ENCODE results near the gene ATXN7L1. TPM values are rescaled to one million over a fixed set of nuclear protein-coding genes. Genes with fewer than 3 reads are reported as not detected.

The ATXN7L1 gene
- total RNA-seq, 1 experiment from 2014 or later: 38.5 TPM

DNA sequence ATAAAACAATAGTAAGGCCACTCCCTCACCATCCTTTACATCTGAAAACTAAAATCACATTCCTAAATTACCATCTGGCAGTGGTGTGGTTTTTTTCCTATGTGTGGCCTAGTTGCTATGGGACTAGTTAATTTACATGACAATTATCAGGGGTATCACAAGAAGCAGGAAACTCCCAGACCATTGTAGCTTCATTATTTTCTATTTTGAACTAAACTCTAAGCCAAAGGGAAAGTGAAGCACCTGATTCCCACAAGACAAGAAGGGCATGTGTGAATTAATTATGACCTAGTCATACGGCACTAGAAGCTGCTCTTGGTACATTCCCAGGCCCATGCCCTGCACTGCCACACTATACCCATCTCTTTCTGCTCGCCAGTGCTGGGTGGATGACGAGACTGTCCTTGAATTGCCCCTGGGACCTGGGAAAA lies 103.4 kb downstream of the ATXN7L1 start:
- Mint-ChIP-seq H3K4me3 (peak overlapping the region; percentile 37; the same call in 1 of the 2 replicates), H3K27ac (peak overlapping the region; percentile 99), H3K4me1 (peaks cover 91% of the 10 kb centered on the region), H3K27me3 (ENCODE audit: low read depth) (no peaks in the 10 kb centered on the region), H3K9me3 (no peaks in the 10 kb centered on the region), H3K36me3 (no peaks in the 10 kb centered on the region)
- ChIA-PET POLR2A (no interaction called here), CTCF (interaction anchor here (0.7 to 1.9 kb wide), 4 partner anchors 8 to 218 kb away, joined by 3 to 8 read pairs (median 4); no protein-coding TSS in a partner anchor)
- 0 out of 2 replicates have a peak, but pooled peaks have one; percentile 23 for TF ChIP-seq ETV6 (CRISPR knock-in tag; IDR thresholded peaks at IDR 0.05)
- TF ChIP-seq, protein P1, sequence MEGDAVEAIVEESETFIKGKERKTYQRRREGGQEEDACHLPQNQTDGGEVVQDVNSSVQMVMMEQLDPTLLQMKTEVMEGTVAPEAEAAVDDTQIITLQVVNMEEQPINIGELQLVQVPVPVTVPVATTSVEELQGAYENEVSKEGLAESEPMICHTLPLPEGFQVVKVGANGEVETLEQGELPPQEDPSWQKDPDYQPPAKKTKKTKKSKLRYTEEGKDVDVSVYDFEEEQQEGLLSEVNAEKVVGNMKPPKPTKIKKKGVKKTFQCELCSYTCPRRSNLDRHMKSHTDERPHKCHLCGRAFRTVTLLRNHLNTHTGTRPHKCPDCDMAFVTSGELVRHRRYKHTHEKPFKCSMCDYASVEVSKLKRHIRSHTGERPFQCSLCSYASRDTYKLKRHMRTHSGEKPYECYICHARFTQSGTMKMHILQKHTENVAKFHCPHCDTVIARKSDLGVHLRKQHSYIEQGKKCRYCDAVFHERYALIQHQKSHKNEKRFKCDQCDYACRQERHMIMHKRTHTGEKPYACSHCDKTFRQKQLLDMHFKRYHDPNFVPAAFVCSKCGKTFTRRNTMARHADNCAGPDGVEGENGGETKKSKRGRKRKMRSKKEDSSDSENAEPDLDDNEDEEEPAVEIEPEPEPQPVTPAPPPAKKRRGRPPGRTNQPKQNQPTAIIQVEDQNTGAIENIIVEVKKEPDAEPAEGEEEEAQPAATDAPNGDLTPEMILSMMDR (IDR thresholded peaks at IDR 0.05): no peak
- ATAC-seq: peak; percentile 40
- DNase-seq (ENCODE audit: low spot score): no peak

DNA sequence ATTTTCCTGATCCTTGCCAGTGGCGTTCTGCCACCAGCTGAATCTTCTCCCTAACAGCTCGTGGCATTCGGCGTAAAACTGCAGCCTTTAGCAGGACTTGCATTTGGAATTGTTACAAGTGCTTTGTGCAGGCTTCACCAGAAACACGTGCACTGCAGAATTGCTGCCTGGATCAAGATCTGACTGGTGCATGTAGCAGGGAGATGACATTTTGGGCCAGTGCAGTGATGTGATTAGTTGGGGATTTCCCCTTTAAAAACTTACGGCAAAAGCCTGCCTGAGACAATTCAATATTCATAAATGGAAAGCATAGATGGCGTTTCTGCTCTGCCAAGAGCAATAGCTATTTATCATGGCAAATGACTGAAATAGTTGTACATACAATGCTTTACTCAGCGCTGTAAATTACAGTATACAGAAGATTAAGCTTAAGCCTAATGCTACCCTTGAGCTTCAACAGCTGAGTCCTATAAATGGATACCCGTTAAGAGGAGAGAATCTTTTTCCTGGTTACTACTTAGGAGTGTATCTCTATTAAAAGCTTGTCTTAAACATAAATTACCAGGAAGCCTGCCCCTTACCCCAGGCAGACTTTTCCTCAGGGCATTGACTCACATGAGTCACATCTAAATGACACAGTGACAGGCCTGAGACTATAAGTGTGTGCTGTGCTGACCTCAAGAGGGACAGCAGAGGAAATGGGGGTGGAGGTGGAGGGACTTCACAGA lies 106.3 kb downstream of the ATXN7L1 start:
- Mint-ChIP-seq H3K9me3 (no peaks in the 10 kb centered on the region), H3K4me3 (no peak overlapping the region), H3K36me3 (no peaks in the 10 kb centered on the region), H3K4me1 (peaks cover 90% of the 10 kb centered on the region), H3K27me3 (ENCODE audit: low read depth) (no peaks in the 10 kb centered on the region), H3K27ac (no peak overlapping the region)
- DNase-seq (ENCODE audit: low spot score) (no peak), ATAC-seq (no peak)
- TF ChIP-seq FOXP1 (CRISPR knock-in tag; IDR thresholded peaks at IDR 0.05; ENCODE audit: borderline replicate concordance): no peak
- TF ChIP-seq, protein P2, sequence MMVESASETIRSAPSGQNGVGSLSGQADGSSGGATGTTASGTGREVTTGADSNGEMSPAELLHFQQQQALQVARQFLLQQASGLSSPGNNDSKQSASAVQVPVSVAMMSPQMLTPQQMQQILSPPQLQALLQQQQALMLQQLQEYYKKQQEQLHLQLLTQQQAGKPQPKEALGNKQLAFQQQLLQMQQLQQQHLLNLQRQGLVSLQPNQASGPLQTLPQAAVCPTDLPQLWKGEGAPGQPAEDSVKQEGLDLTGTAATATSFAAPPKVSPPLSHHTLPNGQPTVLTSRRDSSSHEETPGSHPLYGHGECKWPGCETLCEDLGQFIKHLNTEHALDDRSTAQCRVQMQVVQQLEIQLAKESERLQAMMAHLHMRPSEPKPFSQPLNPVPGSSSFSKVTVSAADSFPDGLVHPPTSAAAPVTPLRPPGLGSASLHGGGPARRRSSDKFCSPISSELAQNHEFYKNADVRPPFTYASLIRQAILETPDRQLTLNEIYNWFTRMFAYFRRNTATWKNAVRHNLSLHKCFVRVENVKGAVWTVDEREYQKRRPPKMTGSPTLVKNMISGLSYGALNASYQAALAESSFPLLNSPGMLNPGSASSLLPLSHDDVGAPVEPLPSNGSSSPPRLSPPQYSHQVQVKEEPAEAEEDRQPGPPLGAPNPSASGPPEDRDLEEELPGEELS (CRISPR knock-in tag; IDR thresholded peaks at IDR 0.05): no peak
- no peak for TF ChIP-seq NR3C1 (CRISPR knock-in tag; conservative IDR thresholded peaks at IDR 0.05; ENCODE audit: low read depth)
- TF ChIP-seq, protein P3, sequence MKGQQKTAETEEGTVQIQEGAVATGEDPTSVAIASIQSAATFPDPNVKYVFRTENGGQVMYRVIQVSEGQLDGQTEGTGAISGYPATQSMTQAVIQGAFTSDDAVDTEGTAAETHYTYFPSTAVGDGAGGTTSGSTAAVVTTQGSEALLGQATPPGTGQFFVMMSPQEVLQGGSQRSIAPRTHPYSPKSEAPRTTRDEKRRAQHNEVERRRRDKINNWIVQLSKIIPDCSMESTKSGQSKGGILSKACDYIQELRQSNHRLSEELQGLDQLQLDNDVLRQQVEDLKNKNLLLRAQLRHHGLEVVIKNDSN (CRISPR knock-in tag; IDR thresholded peaks at IDR 0.05): no peak
- TF ChIP-seq TEAD1 (CRISPR knock-in tag; IDR thresholded peaks at IDR 0.05): no peak
- TF ChIP-seq ZNF232 (CRISPR knock-in tag; IDR thresholded peaks at IDR 0.05): no peak
- TF ChIP-seq IRF2 (CRISPR knock-in tag; IDR thresholded peaks at IDR 0.05; ENCODE audit: borderline replicate concordance, low read depth): no peak
- TF ChIP-seq, protein P4, sequence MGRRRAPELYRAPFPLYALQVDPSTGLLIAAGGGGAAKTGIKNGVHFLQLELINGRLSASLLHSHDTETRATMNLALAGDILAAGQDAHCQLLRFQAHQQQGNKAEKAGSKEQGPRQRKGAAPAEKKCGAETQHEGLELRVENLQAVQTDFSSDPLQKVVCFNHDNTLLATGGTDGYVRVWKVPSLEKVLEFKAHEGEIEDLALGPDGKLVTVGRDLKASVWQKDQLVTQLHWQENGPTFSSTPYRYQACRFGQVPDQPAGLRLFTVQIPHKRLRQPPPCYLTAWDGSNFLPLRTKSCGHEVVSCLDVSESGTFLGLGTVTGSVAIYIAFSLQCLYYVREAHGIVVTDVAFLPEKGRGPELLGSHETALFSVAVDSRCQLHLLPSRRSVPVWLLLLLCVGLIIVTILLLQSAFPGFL (CRISPR knock-in tag; IDR thresholded peaks at IDR 0.05; ENCODE audit: borderline replicate concordance): no peak
- no peak for TF ChIP-seq ZNF416 (CRISPR knock-in tag; IDR thresholded peaks at IDR 0.05)
- TF ChIP-seq CBFB (CRISPR knock-in tag; IDR thresholded peaks at IDR 0.05; ENCODE audit: low read depth): no peak
- TF ChIP-seq ZNF219 (CRISPR knock-in tag; IDR thresholded peaks at IDR 0.05; ENCODE audit: borderline replicate concordance): no peak
- TF ChIP-seq, protein P5, sequence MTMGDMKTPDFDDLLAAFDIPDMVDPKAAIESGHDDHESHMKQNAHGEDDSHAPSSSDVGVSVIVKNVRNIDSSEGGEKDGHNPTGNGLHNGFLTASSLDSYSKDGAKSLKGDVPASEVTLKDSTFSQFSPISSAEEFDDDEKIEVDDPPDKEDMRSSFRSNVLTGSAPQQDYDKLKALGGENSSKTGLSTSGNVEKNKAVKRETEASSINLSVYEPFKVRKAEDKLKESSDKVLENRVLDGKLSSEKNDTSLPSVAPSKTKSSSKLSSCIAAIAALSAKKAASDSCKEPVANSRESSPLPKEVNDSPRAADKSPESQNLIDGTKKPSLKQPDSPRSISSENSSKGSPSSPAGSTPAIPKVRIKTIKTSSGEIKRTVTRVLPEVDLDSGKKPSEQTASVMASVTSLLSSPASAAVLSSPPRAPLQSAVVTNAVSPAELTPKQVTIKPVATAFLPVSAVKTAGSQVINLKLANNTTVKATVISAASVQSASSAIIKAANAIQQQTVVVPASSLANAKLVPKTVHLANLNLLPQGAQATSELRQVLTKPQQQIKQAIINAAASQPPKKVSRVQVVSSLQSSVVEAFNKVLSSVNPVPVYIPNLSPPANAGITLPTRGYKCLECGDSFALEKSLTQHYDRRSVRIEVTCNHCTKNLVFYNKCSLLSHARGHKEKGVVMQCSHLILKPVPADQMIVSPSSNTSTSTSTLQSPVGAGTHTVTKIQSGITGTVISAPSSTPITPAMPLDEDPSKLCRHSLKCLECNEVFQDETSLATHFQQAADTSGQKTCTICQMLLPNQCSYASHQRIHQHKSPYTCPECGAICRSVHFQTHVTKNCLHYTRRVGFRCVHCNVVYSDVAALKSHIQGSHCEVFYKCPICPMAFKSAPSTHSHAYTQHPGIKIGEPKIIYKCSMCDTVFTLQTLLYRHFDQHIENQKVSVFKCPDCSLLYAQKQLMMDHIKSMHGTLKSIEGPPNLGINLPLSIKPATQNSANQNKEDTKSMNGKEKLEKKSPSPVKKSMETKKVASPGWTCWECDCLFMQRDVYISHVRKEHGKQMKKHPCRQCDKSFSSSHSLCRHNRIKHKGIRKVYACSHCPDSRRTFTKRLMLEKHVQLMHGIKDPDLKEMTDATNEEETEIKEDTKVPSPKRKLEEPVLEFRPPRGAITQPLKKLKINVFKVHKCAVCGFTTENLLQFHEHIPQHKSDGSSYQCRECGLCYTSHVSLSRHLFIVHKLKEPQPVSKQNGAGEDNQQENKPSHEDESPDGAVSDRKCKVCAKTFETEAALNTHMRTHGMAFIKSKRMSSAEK (CRISPR knock-in tag; IDR thresholded peaks at IDR 0.05; ENCODE audit: borderline replicate concordance): no peak
- no peak for TF ChIP-seq PRRX2 (CRISPR knock-in tag; IDR thresholded peaks at IDR 0.05)
- no peak for TF ChIP-seq FOXJ3 (CRISPR knock-in tag; IDR thresholded peaks at IDR 0.05; ENCODE audit: borderline replicate concordance)
- TF ChIP-seq, protein P6, sequence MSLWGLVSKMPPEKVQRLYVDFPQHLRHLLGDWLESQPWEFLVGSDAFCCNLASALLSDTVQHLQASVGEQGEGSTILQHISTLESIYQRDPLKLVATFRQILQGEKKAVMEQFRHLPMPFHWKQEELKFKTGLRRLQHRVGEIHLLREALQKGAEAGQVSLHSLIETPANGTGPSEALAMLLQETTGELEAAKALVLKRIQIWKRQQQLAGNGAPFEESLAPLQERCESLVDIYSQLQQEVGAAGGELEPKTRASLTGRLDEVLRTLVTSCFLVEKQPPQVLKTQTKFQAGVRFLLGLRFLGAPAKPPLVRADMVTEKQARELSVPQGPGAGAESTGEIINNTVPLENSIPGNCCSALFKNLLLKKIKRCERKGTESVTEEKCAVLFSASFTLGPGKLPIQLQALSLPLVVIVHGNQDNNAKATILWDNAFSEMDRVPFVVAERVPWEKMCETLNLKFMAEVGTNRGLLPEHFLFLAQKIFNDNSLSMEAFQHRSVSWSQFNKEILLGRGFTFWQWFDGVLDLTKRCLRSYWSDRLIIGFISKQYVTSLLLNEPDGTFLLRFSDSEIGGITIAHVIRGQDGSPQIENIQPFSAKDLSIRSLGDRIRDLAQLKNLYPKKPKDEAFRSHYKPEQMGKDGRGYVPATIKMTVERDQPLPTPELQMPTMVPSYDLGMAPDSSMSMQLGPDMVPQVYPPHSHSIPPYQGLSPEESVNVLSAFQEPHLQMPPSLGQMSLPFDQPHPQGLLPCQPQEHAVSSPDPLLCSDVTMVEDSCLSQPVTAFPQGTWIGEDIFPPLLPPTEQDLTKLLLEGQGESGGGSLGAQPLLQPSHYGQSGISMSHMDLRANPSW (CRISPR knock-in tag; conservative IDR thresholded peaks at IDR 0.05; ENCODE audit: low read depth): no peak
- no peak for TF ChIP-seq ELF4 (CRISPR knock-in tag; IDR thresholded peaks at IDR 0.05; ENCODE audit: low read depth)
- TF ChIP-seq NFYB (CRISPR knock-in tag; conservative IDR thresholded peaks at IDR 0.05; ENCODE audit: low read depth): no peak
- ChIA-PET POLR2A (no interaction called here), CTCF (interaction anchor here (0.5 to 2.8 kb wide), 6 partner anchors 9 to 259 kb away, joined by 3 to 10 read pairs (median 4); no protein-coding TSS in a partner anchor)
